ENCODE results near the gene OR1K1.
"Not testable (repeated sequence)": the region's sequence is repeated elsewhere in the genome, so short reads cannot be mapped to it uniquely, and the experiment has no call there.

The OR1K1 gene

DNA sequence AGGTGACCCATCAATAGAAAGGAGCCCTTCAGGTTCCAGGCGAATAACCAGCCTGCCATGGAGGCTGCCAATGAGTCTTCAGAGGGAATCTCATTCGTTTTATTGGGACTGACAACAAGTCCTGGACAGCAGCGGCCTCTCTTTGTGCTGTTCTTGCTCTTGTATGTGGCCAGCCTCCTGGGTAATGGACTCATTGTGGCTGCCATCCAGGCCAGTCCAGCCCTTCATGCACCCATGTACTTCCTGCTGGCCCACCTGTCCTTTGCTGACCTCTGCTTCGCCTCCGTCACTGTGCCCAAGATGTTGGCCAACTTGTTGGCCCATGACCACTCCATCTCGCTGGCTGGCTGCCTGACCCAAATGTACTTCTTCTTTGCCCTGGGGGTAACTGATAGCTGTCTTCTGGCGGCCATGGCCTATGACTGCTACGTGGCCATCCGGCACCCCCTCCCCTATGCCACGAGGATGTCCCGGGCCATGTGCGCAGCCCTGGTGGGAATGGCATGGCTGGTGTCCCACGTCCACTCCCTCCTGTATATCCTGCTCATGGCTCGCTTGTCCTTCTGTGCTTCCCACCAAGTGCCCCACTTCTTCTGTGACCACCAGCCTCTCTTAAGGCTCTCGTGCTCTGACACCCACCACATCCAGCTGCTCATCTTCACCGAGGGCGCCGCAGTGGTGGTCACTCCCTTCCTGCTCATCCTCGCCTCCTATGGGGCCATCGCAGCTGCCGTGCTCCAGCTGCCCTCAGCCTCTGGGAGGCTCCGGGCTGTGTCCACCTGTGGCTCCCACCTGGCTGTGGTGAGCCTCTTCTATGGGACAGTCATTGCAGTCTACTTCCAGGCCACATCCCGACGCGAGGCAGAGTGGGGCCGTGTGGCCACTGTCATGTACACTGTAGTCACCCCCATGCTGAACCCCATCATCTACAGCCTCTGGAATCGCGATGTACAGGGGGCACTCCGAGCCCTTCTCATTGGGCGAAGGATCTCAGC, at the start of gene OR1K1:
OR1K1 (plus strand) TSS at position 58 of the 995 bp plus-strand sequence; CDS start at position 58, 0 bp downstream.
- no peak for DNase-seq

- no peak for DNase-seq
Measured at GRCh38 chr9:122754825-122755224, 45.1 kb upstream of the OR1K1 start.

DNA sequence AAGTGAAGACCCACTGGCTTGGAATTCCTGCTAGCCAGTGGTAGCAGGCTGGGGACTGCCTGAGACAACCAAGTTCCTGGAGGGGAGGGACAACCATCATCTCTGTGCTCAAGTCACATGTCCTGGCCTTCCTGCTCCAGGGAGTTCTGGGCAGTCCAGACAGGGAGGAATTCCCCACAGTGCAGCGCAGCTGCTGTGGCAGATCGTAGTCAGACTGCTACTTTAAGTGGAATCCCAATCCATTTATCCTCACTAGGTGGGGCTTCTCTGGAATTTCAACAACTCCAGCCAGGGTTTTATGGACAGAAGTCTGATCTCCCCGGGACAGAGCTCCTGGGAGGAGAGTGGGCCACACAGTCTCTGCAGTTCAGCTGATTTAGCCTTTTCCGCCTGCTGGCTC, 32.1 kb upstream of the OR1K1 start:
- no peak for DNase-seq

DNA sequence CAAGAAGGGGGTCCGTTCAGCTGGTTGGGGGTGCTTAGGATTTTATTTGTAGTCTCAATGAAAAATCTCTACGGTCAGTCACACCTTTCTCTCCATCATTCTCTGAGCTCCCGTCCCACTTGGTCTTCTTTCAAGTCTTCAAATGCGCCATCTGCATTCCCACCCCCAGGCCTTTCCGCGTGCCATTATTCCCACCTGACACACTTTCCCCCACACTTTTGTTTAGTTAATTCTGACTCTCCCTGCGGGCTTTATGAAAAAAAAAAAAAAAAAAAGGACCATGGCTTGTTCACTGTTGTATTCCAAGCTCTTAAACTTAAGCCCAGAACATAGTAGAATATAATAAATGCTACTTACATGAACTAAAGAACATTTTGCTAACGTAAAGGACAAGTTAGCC, 22.9 kb upstream of the OR1K1 start:
- DNase-seq = no peak

GRCh38 chr9:122777935-122778627, 21.8 kb upstream of the OR1K1 start:
- no peak for DNase-seq

- no peak for DNase-seq
Measured at GRCh38 chr9:122779181-122779580, 20.7 kb upstream of the OR1K1 start.

DNA sequence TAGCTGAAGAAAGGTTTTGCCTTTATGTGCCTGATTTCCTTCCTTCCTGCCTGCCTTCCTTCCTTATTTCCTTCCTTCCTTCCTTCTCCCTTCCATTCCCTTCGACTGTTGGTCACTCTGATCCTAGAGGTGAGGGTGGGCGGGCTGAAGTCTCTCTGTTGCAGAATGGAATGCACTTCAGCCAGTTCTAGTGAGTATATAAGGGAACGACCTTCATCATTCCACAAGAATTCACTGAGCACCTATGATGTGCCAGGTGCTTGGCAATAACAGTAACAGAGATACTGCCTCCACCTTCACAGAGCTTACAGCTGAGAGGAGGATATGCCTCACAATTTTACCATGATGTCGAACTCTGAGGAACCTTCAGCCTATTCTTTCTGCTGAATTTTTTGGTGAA, 19.9 kb upstream of the OR1K1 start:
- no peak for DNase-seq

- no peak for DNase-seq
Measured at GRCh38 chr9:122781671-122782070, 18.3 kb upstream of the OR1K1 start.

DNA sequence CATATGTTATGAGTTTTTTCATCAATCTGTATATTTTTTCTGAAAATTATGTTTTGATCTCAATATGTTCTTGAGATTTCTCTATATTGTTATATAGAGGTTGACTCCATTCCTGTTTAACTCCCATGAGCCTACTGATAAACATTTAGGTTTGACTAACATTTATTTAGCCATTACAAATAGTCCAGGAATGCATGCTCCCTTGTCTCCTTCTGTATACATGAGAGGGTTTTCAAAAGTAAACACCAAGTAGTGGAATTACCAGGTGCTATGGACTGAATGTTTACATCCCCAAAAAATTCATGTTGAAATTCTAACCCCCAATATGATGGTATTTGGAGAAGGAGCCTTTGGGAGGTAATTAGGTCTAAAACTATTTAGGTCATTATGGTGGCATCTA, 14.7 kb upstream of the OR1K1 start:
- DNase-seq = no peak

GRCh38 chr9:122786338-122786737, 13.6 kb upstream of the OR1K1 start:
- DNase-seq = no peak

DNA sequence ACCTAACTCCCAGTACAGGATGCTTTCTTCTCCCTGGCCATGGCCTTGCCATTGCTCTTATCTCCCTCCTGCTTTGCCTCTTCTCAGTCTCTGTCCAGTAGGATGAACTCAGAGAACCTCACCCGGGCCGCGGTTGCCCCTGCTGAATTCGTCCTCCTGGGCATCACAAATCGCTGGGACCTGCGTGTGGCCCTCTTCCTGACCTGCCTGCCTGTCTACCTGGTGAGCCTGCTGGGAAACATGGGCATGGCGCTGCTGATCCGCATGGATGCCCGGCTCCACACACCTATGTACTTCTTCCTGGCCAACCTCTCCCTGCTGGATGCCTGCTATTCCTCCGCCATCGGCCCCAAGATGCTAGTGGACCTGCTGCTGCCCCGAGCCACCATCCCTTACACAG, 11.1 kb upstream of the OR1K1 start, which contains the start of gene OR5C1:
OR5C1 (plus strand) TSS at position 103 of the 400 bp plus-strand sequence; CDS start at position 103, 0 bp downstream.
- DNase-seq = no peak

- no peak for DNase-seq
Measured at GRCh38 chr9:122789256-122790046, 10.5 kb upstream of the OR1K1 start.

GRCh38 chr9:122791872-122792669, 7.9 kb upstream of the OR1K1 start:
- no peak for DNase-seq

- DNase-seq = no peak
Measured at GRCh38 chr9:122797316-122798063, 2.4 kb upstream of the OR1K1 start.

DNA sequence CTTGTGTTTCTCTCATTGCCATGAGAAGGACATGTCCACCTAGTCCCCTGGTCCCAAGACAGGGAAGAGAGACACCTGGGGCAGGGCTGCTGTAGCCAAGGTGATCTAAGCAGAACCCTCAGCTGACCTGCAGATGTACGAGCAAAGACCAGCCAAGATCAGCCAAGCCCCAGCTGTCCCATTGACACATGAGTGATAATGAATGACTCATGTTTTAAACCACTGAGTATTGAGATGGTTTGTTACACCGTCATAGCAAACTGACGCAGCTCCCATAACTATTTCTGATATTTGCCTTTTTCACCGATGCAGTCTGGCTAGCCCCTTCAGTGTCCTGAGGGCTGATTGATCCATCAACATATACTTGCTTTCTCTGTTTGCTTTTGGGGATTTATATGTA, 6.7 kb downstream of the OR1K1 start:
- DNase-seq = peak; percentile 47

DNA sequence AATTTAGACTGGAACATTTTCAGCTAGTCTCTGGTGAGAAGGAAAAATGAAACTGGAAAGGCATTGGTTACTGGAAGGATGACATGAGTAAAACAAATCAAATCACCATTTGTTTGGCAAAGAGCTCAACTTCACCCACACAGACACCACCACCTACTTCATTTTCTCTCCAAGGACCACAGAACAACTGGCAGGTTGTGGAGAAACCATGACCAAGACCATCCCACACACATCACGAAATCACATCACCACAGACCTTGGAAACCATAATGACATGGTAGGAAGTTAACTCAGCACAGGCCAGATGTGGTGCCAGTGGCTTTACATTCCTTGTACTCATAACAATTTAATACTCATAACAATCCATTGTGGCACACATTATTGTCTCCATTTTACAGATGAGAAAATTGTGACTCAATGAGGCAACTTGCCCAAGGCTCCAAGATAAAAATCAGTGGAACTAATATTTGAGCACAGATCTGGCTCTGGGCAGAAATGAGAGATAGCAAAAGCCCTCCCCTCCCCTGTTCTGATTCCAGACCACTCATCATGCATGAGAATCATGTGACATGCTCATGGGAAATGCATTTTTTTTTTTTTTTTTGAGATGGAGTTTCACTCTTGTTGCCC, 7.5 kb downstream of the OR1K1 start:
- DNase-seq = peak; percentile 84

DNA sequence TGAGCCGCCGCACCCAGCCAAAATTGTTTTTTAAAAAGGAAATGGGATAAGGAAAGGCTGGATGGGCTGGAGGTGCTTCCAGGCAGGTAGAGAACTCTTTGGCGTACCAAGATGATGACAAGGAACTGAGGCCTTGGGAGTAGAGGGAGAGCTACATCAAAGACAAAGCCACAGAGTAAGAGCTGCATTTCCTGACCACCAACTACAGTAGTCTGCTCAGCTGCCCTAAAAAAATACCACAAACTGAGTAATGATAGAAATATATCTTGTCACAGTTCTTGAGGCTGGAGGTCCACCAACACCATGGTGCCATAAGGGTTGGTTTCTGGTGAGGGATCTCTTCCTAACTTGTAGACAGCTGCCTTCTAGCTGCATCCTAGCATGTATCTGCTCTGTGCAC, 8.2 kb downstream of the OR1K1 start:
- peak; percentile 36 for DNase-seq

- not testable (repeated sequence) for DNase-seq
Measured at GRCh38 chr9:122809261-122809660, 9.3 kb downstream of the OR1K1 start.

DNA sequence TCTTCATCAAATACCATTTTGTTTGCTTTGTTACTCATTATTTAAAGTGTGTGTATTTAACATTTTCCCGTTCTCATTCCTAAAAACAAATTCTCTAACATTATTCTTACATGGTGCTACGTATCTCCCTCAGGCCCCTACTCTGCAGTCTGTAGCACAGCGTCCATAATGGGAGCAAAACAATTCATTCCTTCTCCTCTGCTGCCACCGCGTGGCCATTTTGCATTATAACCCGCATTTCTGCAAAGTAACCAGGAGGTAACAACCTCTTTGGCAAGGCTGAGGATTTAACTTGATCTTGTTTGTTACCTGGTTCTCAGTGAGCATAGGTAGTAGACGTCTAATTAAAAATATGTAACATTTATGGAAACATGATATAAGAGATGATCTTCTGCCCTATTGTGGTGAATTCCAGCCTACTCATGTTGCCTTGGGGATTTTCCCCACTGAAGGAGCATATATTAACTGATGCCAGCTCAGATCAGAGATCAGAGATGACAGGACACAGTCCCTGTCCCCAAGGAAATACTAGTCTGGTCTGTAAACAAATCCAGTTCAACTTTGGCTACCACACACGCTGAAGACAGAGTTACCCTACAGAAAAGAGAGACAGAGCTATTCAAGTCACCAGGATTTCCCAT, 10.5 kb downstream of the OR1K1 start:
- DNase-seq = peak; percentile 79

DNA sequence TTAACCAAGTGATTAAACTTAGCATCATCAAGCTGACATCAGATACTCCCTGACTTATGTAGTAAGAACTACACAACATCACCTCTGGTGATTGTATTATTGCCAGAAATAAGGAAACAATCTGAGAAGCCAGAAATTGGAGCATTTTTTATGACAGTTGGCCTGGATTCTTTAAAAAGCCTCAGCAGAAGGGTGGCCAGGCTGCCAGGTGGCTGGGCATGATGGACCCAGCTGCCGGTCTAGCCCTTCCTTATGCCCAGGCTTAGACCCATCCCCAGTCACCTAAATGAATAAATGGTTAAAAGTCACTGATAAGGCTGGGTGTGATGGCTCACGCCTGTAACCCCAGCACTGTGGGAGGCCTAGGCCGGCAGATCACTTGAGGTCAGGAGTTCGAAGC, 12.8 kb downstream of the OR1K1 start:
- no peak for DNase-seq
